Gastroesophageal sphincter (tissue), 4 donors: ENCODE results near the gene ZBED3. TPM values are rescaled to one million over a fixed set of nuclear protein-coding genes. Genes with fewer than 3 reads are reported as not detected.

Experiments used
- ATAC-seq: fragments of 150-250 bp; one replicate; pipeline ENCODE4 v1.9.1; 2016; ENCODE audit warnings: mild to moderate bottlenecking, moderate library complexity
- H3K27ac ChIP-seq, 4 donors: fragments of 200-600 bp; sonication (generic) in 3 of 4; 1 replicate in 3 of 4; 2 replicates in 1 of 4; pipeline ENCODE4 v1.5.1; 2016 to 2019
- H3K27me3 ChIP-seq: fragments of 200-600 bp; sonication (generic); one replicate; pipeline ENCODE4 v1.5.1; 2019
- H3K36me3 ChIP-seq, 2 donors: fragments of 200-600 bp; sonication (generic); one replicate each; pipeline ENCODE4 v1.5.1; 2019; ENCODE audit warnings: control low read depth in 1 of 2
- H3K4me1 ChIP-seq, 3 donors: fragments of 200-600 bp; sonication (generic); 1 replicate in 2 of 3; 2 replicates in 1 of 3; pipeline ENCODE4 v1.5.1; 2016 to 2019; ENCODE audit warnings: control low read depth in 2 of 3
- H3K4me3 ChIP-seq, 2 donors: fragments of 200-600 bp; sonication (generic); one replicate each; pipeline ENCODE4 v1.5.1; 2019; ENCODE audit warnings: mild to moderate bottlenecking in 1 of 2, moderate library complexity in 1 of 2
- H3K9me3 ChIP-seq, 3 donors: fragments of 200-600 bp; sonication (generic); one replicate each; pipeline ENCODE4 v1.5.1; 2017 to 2019; ENCODE audit warnings: control low read depth in 2 of 3
- EP300 ChIP-seq: sonication (generic); formaldehyde crosslinking; IDR thresholded peaks from one replicate; pipeline ENCODE4 v1.6.1; 2017; ENCODE audit warnings: antibody characterized with exemption, mild to moderate bottlenecking
- POLR2A ChIP-seq, 2 donors: fragments of 450-650 bp; IDR thresholded peaks; one replicate each; pipeline ENCODE4 v1.6.1; 2017; ENCODE audit warnings: antibody characterized with exemption in 2 of 2, mild to moderate bottlenecking in 2 of 2, moderate library complexity in 1 of 2
- POLR2AphosphoS5 ChIP-seq: sonication (generic); formaldehyde crosslinking; IDR thresholded peaks from one replicate; pipeline ENCODE4 v1.6.1; 2017; ENCODE audit warnings: antibody characterized with exemption
- WGBS, 2 donors: methylation state at CpG; one replicate each; pipeline ENCODE4 v1.1.5; 2018; ENCODE audit warnings: low coverage in 1 of 2; 5-methylcytosine and 5-hydroxymethylcytosine counted together
- total RNA-seq, 4 donors: library from RNA; depleted of rRNA; stranded (reverse); fragments of >200 nt; gene quantifications; one replicate each; pipeline ENCODE4 v1.1.0, GENCODE V29; 2016
- TF ChIP-seq, protein P1 (sequence below), 4 experiments: fragments of 200-600 bp in 2 of 4; fragments of 450-650 bp in 2 of 4; sonication (generic) in 1 of 4; IDR thresholded peaks; one replicate each; pipeline ENCODE4 v1.5.1; 2017 to 2019; ENCODE audit warnings: antibody characterized with exemption in 4 of 4, mild to moderate bottlenecking in 2 of 4, moderate library complexity in 2 of 4

Gene ZBED3
- total RNA-seq, 4 donors from 2014 or later: 3.2 to 16.2 (median 9.2) TPM

DNA sequence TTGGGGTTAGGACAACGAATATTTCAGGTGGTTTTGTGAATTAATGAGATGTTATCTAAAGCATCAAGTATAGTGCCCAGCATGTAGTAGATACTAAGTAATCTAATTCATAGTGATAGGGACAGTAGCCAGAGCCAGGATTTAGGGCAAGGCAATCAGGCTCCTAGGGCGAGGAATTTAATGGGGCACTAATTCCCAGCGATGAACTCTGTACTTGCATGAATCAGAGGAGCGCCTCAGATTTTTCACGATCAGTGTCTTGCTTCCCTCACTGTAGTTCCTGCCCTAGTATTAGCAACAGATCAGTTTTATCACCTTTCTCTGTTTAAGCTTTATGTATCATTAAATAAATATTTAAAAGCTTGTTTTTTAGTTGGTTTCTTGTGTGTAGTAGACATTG is 53.7 kb downstream of the ZBED3 start:
- Histone ChIP-seq H3K4me1 (peaks cover 0 to 31% (median 9%) of the 10 kb centered on the region in 3 donors), H3K9me3 (no peaks in the 10 kb centered on the region), H3K36me3 (peaks cover 11 to 38% of the 10 kb centered on the region in 2 donors), H3K4me3 (no peak overlapping the region), H3K27me3 (no peaks in the 10 kb centered on the region), H3K27ac (no peak overlapping the region)
- WGBS, 2 donors: 88 to 92% methylated on average over 5 of the region's 5 CpGs
- TF ChIP-seq POLR2A (IDR thresholded peaks at IDR 0.05): no peak
- TF ChIP-seq, protein P1, sequence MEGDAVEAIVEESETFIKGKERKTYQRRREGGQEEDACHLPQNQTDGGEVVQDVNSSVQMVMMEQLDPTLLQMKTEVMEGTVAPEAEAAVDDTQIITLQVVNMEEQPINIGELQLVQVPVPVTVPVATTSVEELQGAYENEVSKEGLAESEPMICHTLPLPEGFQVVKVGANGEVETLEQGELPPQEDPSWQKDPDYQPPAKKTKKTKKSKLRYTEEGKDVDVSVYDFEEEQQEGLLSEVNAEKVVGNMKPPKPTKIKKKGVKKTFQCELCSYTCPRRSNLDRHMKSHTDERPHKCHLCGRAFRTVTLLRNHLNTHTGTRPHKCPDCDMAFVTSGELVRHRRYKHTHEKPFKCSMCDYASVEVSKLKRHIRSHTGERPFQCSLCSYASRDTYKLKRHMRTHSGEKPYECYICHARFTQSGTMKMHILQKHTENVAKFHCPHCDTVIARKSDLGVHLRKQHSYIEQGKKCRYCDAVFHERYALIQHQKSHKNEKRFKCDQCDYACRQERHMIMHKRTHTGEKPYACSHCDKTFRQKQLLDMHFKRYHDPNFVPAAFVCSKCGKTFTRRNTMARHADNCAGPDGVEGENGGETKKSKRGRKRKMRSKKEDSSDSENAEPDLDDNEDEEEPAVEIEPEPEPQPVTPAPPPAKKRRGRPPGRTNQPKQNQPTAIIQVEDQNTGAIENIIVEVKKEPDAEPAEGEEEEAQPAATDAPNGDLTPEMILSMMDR (IDR thresholded peaks at IDR 0.05): no peak
- TF ChIP-seq EP300: no peak
- TF ChIP-seq POLR2AphosphoS5: no peak
- no peak for ATAC-seq

DNA sequence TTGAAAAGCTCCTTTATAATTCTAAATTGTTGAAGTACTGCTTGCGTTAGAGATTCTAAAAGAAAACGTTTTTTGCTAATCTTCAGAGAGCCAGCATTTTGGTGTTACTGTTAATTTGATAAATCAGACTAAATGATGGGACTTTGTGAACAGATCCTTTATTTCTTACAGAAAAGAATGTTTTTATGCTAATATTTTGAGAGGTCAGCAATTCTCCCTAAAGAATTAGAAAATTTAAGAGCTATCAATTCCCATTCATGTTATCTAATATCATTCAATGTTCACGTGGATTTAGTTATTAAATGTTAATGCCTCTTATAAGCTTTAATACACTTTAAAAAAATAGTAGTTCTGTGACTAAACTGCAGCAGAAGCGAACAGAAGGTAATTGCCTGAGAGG is 54.5 kb downstream of the ZBED3 start:
- peaks cover 6 to 31% of the 10 kb centered on the region in 2 donors for H3K36me3 ChIP-seq
- peaks cover 0 to 31% (median 9%) of the 10 kb centered on the region in 3 donors for H3K4me1 ChIP-seq
- H3K27me3 ChIP-seq: no peaks in the 10 kb centered on the region
- WGBS, 2 donors: 66 to 86% methylated on average over 4 of the region's 4 CpGs
- no peak overlapping the region for H3K4me3 ChIP-seq
- TF ChIP-seq, protein P1 (IDR thresholded peaks at IDR 0.05): no peak
- TF ChIP-seq POLR2AphosphoS5: no peak
- no peak for TF ChIP-seq POLR2A (IDR thresholded peaks at IDR 0.05)
- no peak for TF ChIP-seq EP300
- no peak overlapping the region for H3K27ac ChIP-seq
- no peak for ATAC-seq
- no peaks in the 10 kb centered on the region for H3K9me3 ChIP-seq

DNA sequence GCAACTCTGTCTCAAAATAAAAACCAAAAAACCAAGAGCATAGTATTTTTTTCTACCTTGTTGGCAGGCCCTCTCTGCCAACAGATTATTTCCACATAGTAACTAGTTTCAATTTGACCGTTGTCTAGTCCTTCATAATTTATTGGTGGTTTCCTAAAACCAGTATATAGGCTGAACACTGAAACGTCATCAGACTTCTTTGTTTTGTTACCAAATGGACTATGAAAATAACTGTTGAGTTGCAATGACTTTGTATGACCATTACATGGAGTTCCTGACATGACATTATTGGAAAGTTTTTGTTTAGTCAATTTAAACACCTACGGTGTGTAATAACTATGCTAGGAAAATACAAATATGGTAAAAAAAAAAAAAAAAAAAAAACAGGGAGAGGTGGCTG is 55.2 kb downstream of the ZBED3 start:
- Histone ChIP-seq H3K9me3 (no peaks in the 10 kb centered on the region), H3K4me1 (peaks cover 0 to 31% (median 9%) of the 10 kb centered on the region in 3 donors), H3K4me3 (no peak overlapping the region), H3K27me3 (no peaks in the 10 kb centered on the region), H3K36me3 (peaks cover 3 to 24% of the 10 kb centered on the region in 2 donors), H3K27ac (no peak overlapping the region)
- WGBS, 2 donors: 83 to 90% methylated on average over 2 to 3 of the region's 3 CpGs
- no peak for ATAC-seq
- TF ChIP-seq POLR2A (IDR thresholded peaks at IDR 0.05) (no peak), EP300 (no peak), POLR2AphosphoS5 (no peak)
- TF ChIP-seq, protein P1 (IDR thresholded peaks at IDR 0.05): no peak

- Histone ChIP-seq H3K9me3 (no peaks in the 10 kb centered on the region), H3K27me3 (no peaks in the 10 kb centered on the region), H3K36me3 (peaks cover 0 to 10% of the 10 kb centered on the region in 2 donors), H3K27ac (peak within 1 kb of the TSS; percentile 83 to 93 (median 90)), H3K4me3 (peak within 1 kb of the TSS; percentile 90 to 92), H3K4me1 (peaks cover 0 to 31% (median 9%) of the 10 kb centered on the region in 3 donors)
- peak; percentile 99 for ATAC-seq
- no peak for TF ChIP-seq EP300
- TF ChIP-seq POLR2AphosphoS5: peak; percentile 92
- TF ChIP-seq POLR2A (IDR thresholded peaks at IDR 0.05): peak; percentile 31 to 41
- TF ChIP-seq, protein P1 (IDR thresholded peaks at IDR 0.05): peak in 1 of 4 experiments; percentile 22
- WGBS, 2 donors: 0 to 2% methylated on average over 20 to 22 of the region's 82 CpGs
Measured at GRCh38 chr5:77030097-77031071, 56.7 kb downstream of the ZBED3 start, which contains the start of gene AGGF1. TSS of gene AGGF1 (plus strand) at chr5:77030404. CDS start at chr5:77030767, 363 bp downstream.
